ENCODE data around the gene POLE. TPM values are rescaled to one million over a fixed set of nuclear protein-coding genes. Genes with fewer than 3 reads are reported as not detected.

POLE gene
- total and polyA plus RNA-seq, 10 of the 15 experiments (the other 5 are each of a cell fraction or from before 2014, with no cell fraction given), result 2.3 to 103 (median 37.1) TPM

- ChIA-PET SMC1A (ENCODE audit: uncharacterized antibody, unreplicated experiment) (interaction anchor here (0.8 kb wide), 1 partner anchor 223 kb away, joined by 3 read pairs; no protein-coding TSS in a partner anchor), RAD21 (ENCODE audit: unreplicated experiment) (no interaction called here), CTCF (no interaction called here), POLR2A (interaction anchor here (0.5 to 1.7 kb wide), 5 partner anchors 21 to 615 kb away, joined by 3 to 6 read pairs (median 3); partner anchors contain the start of gene PGAM5)
- Histone ChIP-seq H3K4me1 (ENCODE audit: control insufficient read depth, insufficient read depth, low read length) (peaks cover 5% of the 10 kb centered on the region), H3K9ac (ENCODE audit: control insufficient read depth, insufficient read depth, low read length) (peak overlapping the region; percentile 34; the same call in 1 of the 2 replicates), H3K79me2 (ENCODE audit: control insufficient read depth, insufficient read depth, low read length) (peaks cover 51% of the 10 kb centered on the region), H3K9me3 (replicated peaks; ENCODE audit: control insufficient read depth, insufficient read depth, low read length) (peaks cover 6% of the 10 kb centered on the region; the same call in 2 of the 3 replicates), H3K4me2 (ENCODE audit: control insufficient read depth, insufficient read depth) (peak overlapping the region; percentile 74), H4K20me1 (ENCODE audit: control insufficient read depth, insufficient read depth) (no peaks in the 10 kb centered on the region), H2AFZ (ENCODE audit: control insufficient read depth, low read depth, low read length) (no peak overlapping the region), H3K27me3 (replicated peaks in 1 of 2; ENCODE audit: control insufficient read depth in 2 of 2, insufficient read depth in 2 of 2, low read length in 1 of 2) (no peaks in the 10 kb centered on the region), H3K4me3 (peak overlapping the region; percentile 83; the same call in 1 of the 2 replicates), H3K36me3 (ENCODE audit: control insufficient read depth in 2 of 2, insufficient read depth in 2 of 2, low read length in 1 of 2) (peaks cover 0 to 2% of the 10 kb centered on the region in 2 experiments; a peak in 2 of 4 replicates), H3K27ac (ENCODE audit: control insufficient read depth, insufficient read depth) (no peak overlapping the region)
- ATAC-seq (no peak), FAIRE-seq (no peak), DNase-seq (ENCODE audit: low read depth, low spot score) (no peak)
- intact Hi-C loops (cut with micrococcal nuclease; ENCODE audit: unreplicated experiment) (no loop called here), in situ Hi-C loops (cut with MboI) (no loop called here)
- WGBS (ENCODE audit: insufficient coverage, insufficient replicate concordance, low lambda C conversion rate, missing lambda C conversion rate), result 85% methylated on average over 5 of the region's 5 CpGs
- TF ChIP-seq BHLHE40 (IDR thresholded peaks at IDR 0.05; ENCODE audit: borderline replicate concordance in 1 of 2, low read depth in 2 of 2, low read length in 1 of 2) (peak in 1 of 2 experiments; percentile 41; a peak in 1 of 4 replicates), BACH1 (IDR thresholded peaks at IDR 0.05; ENCODE audit: borderline replicate concordance) (no peak)
- TSS peak; percentile 89 for BruUV-seq (replicated peaks)
These were observed 1.7 kb downstream of the POLE start for GRCh38 chr12:132685400-132685799.

- FAIRE-seq (no peak), ATAC-seq (no peak), DNase-seq (ENCODE audit: low read depth, low spot score) (no peak)
- Histone ChIP-seq H3K36me3 (ENCODE audit: control insufficient read depth in 2 of 2, insufficient read depth in 2 of 2, low read length in 1 of 2) (peaks cover 38 to 44% of the 10 kb centered on the region in 2 experiments), H2AFZ (ENCODE audit: control insufficient read depth, low read depth, low read length) (no peak overlapping the region), H3K4me1 (ENCODE audit: control insufficient read depth, insufficient read depth, low read length) (no peaks in the 10 kb centered on the region), H3K9me3 (replicated peaks; ENCODE audit: control insufficient read depth, insufficient read depth, low read length) (no peaks in the 10 kb centered on the region), H3K4me2 (ENCODE audit: control insufficient read depth, insufficient read depth) (no peak overlapping the region), H3K4me3 (no peak overlapping the region), H3K27me3 (replicated peaks in 1 of 2; ENCODE audit: control insufficient read depth in 2 of 2, insufficient read depth in 2 of 2, low read length in 1 of 2) (no peaks in the 10 kb centered on the region), H3K9ac (ENCODE audit: control insufficient read depth, insufficient read depth, low read length) (no peak overlapping the region), H3K27ac (ENCODE audit: control insufficient read depth, insufficient read depth) (no peak overlapping the region), H4K20me1 (ENCODE audit: control insufficient read depth, insufficient read depth) (no peaks in the 10 kb centered on the region), H3K79me2 (ENCODE audit: control insufficient read depth, insufficient read depth, low read length) (peaks cover 7% of the 10 kb centered on the region)
- intact Hi-C loops (cut with micrococcal nuclease; ENCODE audit: unreplicated experiment) (no loop called here), in situ Hi-C loops (cut with MboI) (no loop called here)
- no TSS peak for BruUV-seq (replicated peaks)
- 90% methylated on average over 9 of the region's 9 CpGs for WGBS (ENCODE audit: insufficient coverage, insufficient replicate concordance, low lambda C conversion rate, missing lambda C conversion rate)
- RAD21 ChIA-PET (ENCODE audit: unreplicated experiment), result no interaction called here
- SMC1A ChIA-PET (ENCODE audit: uncharacterized antibody, unreplicated experiment), result no interaction called here
- POLR2A ChIA-PET, result interaction anchor here (0.7 kb wide), 1 partner anchor 61 kb away, joined by 3 read pairs; no protein-coding TSS in a partner anchor
- CTCF ChIA-PET, result no interaction called here
- TF ChIP-seq PML (IDR thresholded peaks at IDR 0.05; ENCODE audit: low read length) (no peak), WRNIP1 (IDR thresholded peaks at IDR 0.05; ENCODE audit: borderline replicate concordance, low read depth, low read length) (no peak), NR2C2 (IDR thresholded peaks at IDR 0.05; ENCODE audit: borderline replicate concordance, control insufficient read depth, insufficient read length, low read depth) (no peak), RBBP5 (conservative IDR thresholded peaks at IDR 0.05) (no peak), STAT1 (conservative IDR thresholded peaks at IDR 0.05) (no peak), RUNX3 (IDR thresholded peaks at IDR 0.05; ENCODE audit: low read length) (no peak), CUX1 (IDR thresholded peaks at IDR 0.05; ENCODE audit: insufficient replicate concordance, low read depth, low read length) (no peak), ETV6 (conservative IDR thresholded peaks at IDR 0.05 in 1 of 2, IDR thresholded peaks at IDR 0.05 in 1 of 2; ENCODE audit: borderline replicate concordance in 1 of 2, low read depth in 1 of 2) (no peak)
These were observed 9.7 kb downstream of the POLE start for GRCh38 chr12:132677492-132677891.

Data from GM12878 (cell line).